ENCODE data around the gene NOL7.

DNA sequence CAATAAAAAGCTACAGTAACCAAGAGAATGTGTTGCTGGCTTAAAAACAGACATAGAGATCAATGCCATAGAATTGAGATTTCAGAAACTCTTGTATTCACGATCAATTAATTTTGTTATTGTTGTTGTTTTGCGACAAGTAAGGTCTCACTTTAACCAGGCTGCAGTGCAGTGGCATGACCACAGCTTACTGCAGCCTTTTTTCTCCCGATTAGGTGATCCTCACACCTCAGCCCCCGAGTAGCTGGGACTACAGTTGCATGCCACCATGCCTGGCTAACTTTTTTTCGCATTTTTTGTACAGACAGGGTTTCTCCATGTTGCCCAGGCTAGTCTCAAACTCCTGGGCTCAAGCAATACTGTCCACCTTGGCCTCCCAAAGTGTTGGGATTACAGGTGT is 54.3 kb downstream of the NOL7 start:
- TF ChIP-seq POLR2AphosphoS5 (IDR thresholded peaks at IDR 0.05; ENCODE audit: low read depth, low read length) = no peak
- TF ChIP-seq FOXP2 (optimal IDR thresholded peaks at IDR 0.05; ENCODE audit: borderline replicate concordance, extremely low read depth, extremely low read length, insufficient read depth) = no peak

Data from PFSK-1 (cell line).